ENCODE results near the gene TFR2. TPM values are rescaled to one million over a fixed set of nuclear protein-coding genes. Genes with fewer than 3 reads are reported as not detected.

The TFR2 gene
- total and polyA plus RNA-seq, 10 donors: 1.7 to 6.6 (median 2.1) TPM

- intact Hi-C loops (cut with DNase I; ENCODE audit: low total_unique reads): loop anchor here (10.0 kb wide), 1 partner anchor 60 kb away; the partner anchor contains the start of gene GNB2
- 78 to 97% (median 83%) methylated on average over 6 of the region's 6 CpGs for WGBS, 5 donors
- Histone ChIP-seq H3K36me3 (peaks cover 0 to 21% (median 4%) of the 10 kb centered on the region in 6 donors), H3K27me3 (replicated peaks in 1 of 7) (no peaks in the 10 kb centered on the region), H3K9me3 (no peaks in the 10 kb centered on the region), H3K4me3 (peak overlapping the region in 1 of 8 donors; percentile 83), H3K27ac (no peak overlapping the region), H3K4me1 (peaks cover 7 to 26% (median 22%) of the 10 kb centered on the region in 6 donors)
- no peak for DNase-seq
- TF ChIP-seq POLR2AphosphoS5 (IDR thresholded peaks at IDR 0.05) (no peak), POLR2A (IDR thresholded peaks at IDR 0.05) (no peak)
- TF ChIP-seq, protein P1, sequence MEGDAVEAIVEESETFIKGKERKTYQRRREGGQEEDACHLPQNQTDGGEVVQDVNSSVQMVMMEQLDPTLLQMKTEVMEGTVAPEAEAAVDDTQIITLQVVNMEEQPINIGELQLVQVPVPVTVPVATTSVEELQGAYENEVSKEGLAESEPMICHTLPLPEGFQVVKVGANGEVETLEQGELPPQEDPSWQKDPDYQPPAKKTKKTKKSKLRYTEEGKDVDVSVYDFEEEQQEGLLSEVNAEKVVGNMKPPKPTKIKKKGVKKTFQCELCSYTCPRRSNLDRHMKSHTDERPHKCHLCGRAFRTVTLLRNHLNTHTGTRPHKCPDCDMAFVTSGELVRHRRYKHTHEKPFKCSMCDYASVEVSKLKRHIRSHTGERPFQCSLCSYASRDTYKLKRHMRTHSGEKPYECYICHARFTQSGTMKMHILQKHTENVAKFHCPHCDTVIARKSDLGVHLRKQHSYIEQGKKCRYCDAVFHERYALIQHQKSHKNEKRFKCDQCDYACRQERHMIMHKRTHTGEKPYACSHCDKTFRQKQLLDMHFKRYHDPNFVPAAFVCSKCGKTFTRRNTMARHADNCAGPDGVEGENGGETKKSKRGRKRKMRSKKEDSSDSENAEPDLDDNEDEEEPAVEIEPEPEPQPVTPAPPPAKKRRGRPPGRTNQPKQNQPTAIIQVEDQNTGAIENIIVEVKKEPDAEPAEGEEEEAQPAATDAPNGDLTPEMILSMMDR (IDR thresholded peaks at IDR 0.05 in 8 of 11, conservative IDR thresholded peaks at IDR 0.05 in 3 of 11): no peak
Measured at GRCh38 chr7:100614308-100614861, 27.0 kb downstream of the TFR2 start.

DNA sequence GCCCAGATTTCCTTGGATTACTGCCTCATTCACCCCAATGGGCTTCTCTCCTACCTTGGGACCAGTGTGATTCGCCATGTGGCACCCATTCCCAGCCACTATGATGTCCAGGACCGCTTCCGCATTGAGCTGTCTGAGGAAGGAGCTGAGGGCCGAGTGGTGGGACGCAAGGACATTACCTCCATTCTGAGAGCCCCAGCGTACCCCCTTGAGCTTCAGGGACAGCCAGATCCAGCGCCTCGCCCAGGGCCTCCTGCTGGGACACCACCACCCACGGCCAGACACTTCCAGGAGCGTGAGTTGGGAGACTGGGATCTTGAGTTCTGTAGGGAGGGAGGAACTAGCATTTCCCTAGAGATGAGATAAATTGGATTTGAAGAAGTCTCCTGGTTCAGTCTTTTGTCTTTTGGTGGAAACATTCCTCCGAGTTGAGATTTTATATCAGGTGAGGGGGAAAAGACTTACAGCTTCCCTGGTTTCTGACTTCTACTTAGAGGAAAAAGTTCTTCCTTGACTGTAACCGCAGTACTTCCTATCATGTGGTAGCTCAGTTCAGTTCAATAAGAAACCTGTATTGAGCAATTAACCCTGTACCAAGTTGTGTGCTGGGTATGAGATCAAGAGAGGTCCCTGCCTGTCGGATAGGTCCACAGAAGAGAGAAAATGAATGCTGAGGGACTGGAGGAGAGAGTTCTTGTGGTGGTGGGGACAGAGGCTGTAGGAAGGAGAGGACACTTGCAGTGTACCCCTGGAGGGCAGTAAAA lies 27.8 kb downstream of the TFR2 start:
- intact Hi-C loops (cut with DNase I; ENCODE audit: low total_unique reads): loop anchor here (10.0 kb wide), 1 partner anchor 61 kb away; the partner anchor contains the start of gene GNB2
- H3K4me3 ChIP-seq: peak overlapping the region in 6 of 8 donors; percentile 63 to 83 (median 68)
- WGBS, 5 donors: 82 to 88% (median 84%) methylated on average over 13 of the region's 13 CpGs
- H3K27me3 ChIP-seq (replicated peaks in 1 of 7): no peaks in the 10 kb centered on the region
- no peak for DNase-seq
- peaks cover 0 to 21% (median 4%) of the 10 kb centered on the region in 6 donors for H3K36me3 ChIP-seq
- TF ChIP-seq, protein P1 (IDR thresholded peaks at IDR 0.05 in 8 of 11, conservative IDR thresholded peaks at IDR 0.05 in 3 of 11): no peak
- TF ChIP-seq POLR2AphosphoS5 (IDR thresholded peaks at IDR 0.05): no peak
- no peak for TF ChIP-seq POLR2A (IDR thresholded peaks at IDR 0.05)
- H3K27ac ChIP-seq: peak overlapping the region in 3 of 8 donors; percentile 94 to 98 (median 97)
- H3K9me3 ChIP-seq: no peaks in the 10 kb centered on the region
- H3K4me1 ChIP-seq: peaks cover 7 to 26% (median 22%) of the 10 kb centered on the region in 6 donors

DNA sequence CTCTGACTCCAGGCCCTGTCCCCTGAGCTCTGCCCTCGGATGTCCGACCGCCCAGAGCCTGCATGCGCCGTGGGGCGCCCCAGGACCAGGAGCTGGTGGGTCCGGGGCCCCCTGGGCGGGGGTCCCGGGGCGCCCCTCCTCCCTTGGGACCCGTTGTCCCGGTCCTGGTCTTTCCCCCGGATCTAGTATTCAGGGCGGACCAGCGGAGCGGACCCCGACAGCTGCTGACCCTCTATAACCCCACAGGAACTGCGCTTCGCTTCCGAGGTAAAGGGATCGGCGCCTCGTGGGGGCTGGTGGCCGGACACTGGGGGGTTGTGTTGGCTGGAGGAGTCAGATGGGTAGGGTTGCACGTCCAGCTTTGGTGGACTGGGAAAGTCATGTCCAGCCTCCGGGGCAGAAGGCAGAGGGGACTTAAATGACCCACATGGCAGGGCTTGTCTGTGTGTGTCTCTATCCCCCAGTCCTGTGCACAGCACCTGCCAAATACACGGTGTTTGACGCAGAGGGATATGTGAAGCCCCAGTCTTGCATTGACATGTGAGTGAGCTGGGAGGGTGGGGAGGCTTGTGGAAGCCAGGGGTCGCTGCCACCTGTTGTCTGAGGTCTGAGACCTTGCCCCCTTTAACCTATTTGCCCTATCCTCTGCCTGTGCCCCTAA lies 28.5 kb downstream of the TFR2 start:
- H3K27ac ChIP-seq: peak overlapping the region in 7 of 8 donors; percentile 93 to 98 (median 95)
- intact Hi-C loops (cut with DNase I; ENCODE audit: low total_unique reads): loop anchor here (10.0 kb wide), 1 partner anchor 62 kb away; the partner anchor contains the start of gene GNB2
- WGBS, 5 donors: 4 to 7% (median 6%) methylated on average over 24 to 29 of the region's 29 CpGs
- no peak for DNase-seq
- H3K9me3 ChIP-seq: no peaks in the 10 kb centered on the region
- peak overlapping the region; percentile 60 to 83 (median 66) for H3K4me3 ChIP-seq
- H3K4me1 ChIP-seq: peaks cover 7 to 26% (median 22%) of the 10 kb centered on the region in 6 donors
- H3K36me3 ChIP-seq: peaks cover 0 to 21% (median 4%) of the 10 kb centered on the region in 6 donors
- TF ChIP-seq, protein P1 (IDR thresholded peaks at IDR 0.05 in 8 of 11, conservative IDR thresholded peaks at IDR 0.05 in 3 of 11): peak in 2 of 11 experiments; percentile 16 to 33
- no peak for TF ChIP-seq POLR2AphosphoS5 (IDR thresholded peaks at IDR 0.05)
- TF ChIP-seq POLR2A (IDR thresholded peaks at IDR 0.05): no peak
- no peaks in the 10 kb centered on the region for H3K27me3 ChIP-seq (replicated peaks in 1 of 7)
